CD8-positive, alpha-beta memory T cell (primary cell): ENCODE results near the gene SLIT1. TPM values are rescaled to one million over a fixed set of nuclear protein-coding genes. Genes with fewer than 3 reads are reported as not detected.
"Not testable (repeated sequence)": the region's sequence is repeated elsewhere in the genome, so short reads cannot be mapped to it uniquely, and the experiment has no call there.

Experiments used
- CTCF ChIA-PET: fragments of 350-600 bp; sonication (Branson Sonifier 250); formaldehyde crosslinking; loops from one replicate; lab custom pipeline; 2021; ENCODE audit warnings: antibody characterized with exemption; lab: Charles Lee
- POLR2A ChIA-PET: fragments of 350-600 bp; sonication (Branson Sonifier 250); formaldehyde crosslinking; loops from one replicate; lab custom pipeline; 2021; ENCODE audit warnings: antibody characterized with exemption; lab: Charles Lee
- DNase-seq, 5 donors: peaks; one replicate each; pipeline versions ENCODE4 v3.0.0 to v3.0.0-alpha.2; 2020 to 2022; ENCODE audit warnings: mixed read lengths in 1 of 5
- H3K27ac ChIP-seq: one replicate; pipeline ENCODE4 v1.7.0; 2013; ENCODE audit warnings: low read depth, mild to moderate bottlenecking, low read length, moderate library complexity
- H3K27me3 ChIP-seq: 2 replicates; pipeline ENCODE4 v1.7.0; 2013; ENCODE audit warnings: low read length, mild to moderate bottlenecking; ENCODE audit not compliant: insufficient read depth, poor library complexity, severe bottlenecking
- H3K36me3 ChIP-seq: 2 replicates; pipeline ENCODE4 v1.7.0; 2013; ENCODE audit warnings: mild to moderate bottlenecking, low read length, moderate library complexity; ENCODE audit not compliant: insufficient read depth
- H3K4me1 ChIP-seq: 2 replicates; pipeline ENCODE4 v1.7.0; 2013; ENCODE audit warnings: mild to moderate bottlenecking, low read length, moderate library complexity; ENCODE audit not compliant: insufficient read depth
- H3K4me3 ChIP-seq: 2 replicates; pipeline ENCODE4 v1.7.0; 2013; ENCODE audit warnings: mild to moderate bottlenecking, low read length
- H3K9me3 ChIP-seq: 2 replicates; pipeline ENCODE4 v1.7.0; 2013; ENCODE audit warnings: mild to moderate bottlenecking, low read length
- H3K27ac Mint-ChIP-seq, 8 donors: one replicate each; pipeline ENCODE4 v1.8.0; 2020 to 2021; ENCODE audit warnings: mixed read lengths in 8 of 8, mild to moderate bottlenecking in 6 of 8, inconsistent platforms in 3 of 8, moderate library complexity in 3 of 8
- H3K27me3 Mint-ChIP-seq, 2 donors: one replicate each; pipeline ENCODE4 v1.8.0; 2020 to 2021; ENCODE audit warnings: mixed read lengths in 2 of 2, mild to moderate bottlenecking in 1 of 2, moderate library complexity in 1 of 2
- H3K36me3 Mint-ChIP-seq, 3 donors: one replicate each; pipeline ENCODE4 v1.8.0; 2020 to 2021; ENCODE audit warnings: mixed read lengths in 3 of 3, inconsistent platforms in 1 of 3, mild to moderate bottlenecking in 1 of 3
- H3K4me1 Mint-ChIP-seq, 3 donors: one replicate each; pipeline ENCODE4 v1.8.0; 2020 to 2021; ENCODE audit warnings: mixed read lengths in 3 of 3, inconsistent platforms in 1 of 3, mild to moderate bottlenecking in 1 of 3
- H3K4me3 Mint-ChIP-seq, 7 donors: one replicate each; pipeline ENCODE4 v1.8.0; 2020 to 2021; ENCODE audit warnings: mixed read lengths in 7 of 7, mild to moderate bottlenecking in 6 of 7, moderate library complexity in 4 of 7, inconsistent platforms in 2 of 7
- H3K9me3 Mint-ChIP-seq, 5 donors: one replicate each; pipeline ENCODE4 v1.8.0; 2020 to 2022; ENCODE audit warnings: mixed read lengths in 5 of 5, mild to moderate bottlenecking in 3 of 5, moderate library complexity in 2 of 5, inconsistent platforms in 1 of 5
- polyA plus RNA-seq: library from polyadenylated mRNA; unstranded; fragments of 300-500 nt; fragmentation: Illumina TruSeq; gene quantifications from one replicate; pipeline ENCODE4 v1.2.3, GENCODE V29; 2021
- total RNA-seq, 2 experiments: library from RNA; stranded (reverse); gene quantifications; one replicate each; pipeline ENCODE4 v1.2.3, GENCODE V29; 2021

Gene SLIT1
- total and polyA plus RNA-seq, 3 experiments from 2014 or later = 0.06 to 0.20 TPM; not detected in 1

DNA sequence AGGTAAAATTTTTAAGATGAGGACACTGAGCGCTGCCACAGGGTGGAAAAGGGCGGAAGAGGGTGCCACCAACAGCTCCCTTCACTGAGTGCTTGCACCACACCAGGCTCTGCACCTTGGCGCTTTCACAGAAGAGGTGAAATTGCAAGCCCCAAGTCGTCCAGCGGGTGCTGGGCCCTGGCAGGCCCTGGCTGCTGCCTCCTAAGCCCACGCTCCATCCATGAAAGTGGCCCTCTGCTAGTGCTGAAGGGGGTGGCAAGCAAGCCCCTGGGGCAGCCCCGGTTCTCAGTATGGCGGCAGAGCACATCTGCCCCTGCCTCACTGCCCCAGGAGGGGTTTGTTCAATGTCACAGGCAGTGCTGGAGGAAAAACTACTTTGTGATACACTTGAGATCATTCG lies 95.1 kb downstream of the SLIT1 start:
- Mint-ChIP-seq H3K36me3 (no peaks in the 10 kb centered on the region), H3K9me3 (no peaks in the 10 kb centered on the region), H3K4me1 (peaks cover 14 to 15% (median 14%) of the 10 kb centered on the region in 3 donors), H3K4me3 (no peak overlapping the region), H3K27me3 (peaks cover 15 to 33% of the 10 kb centered on the region in 2 donors), H3K27ac (peak overlapping the region in 1 of 8 donors; percentile 82)
- no peak overlapping the region for H3K27ac ChIP-seq
- H3K9me3 ChIP-seq = no peaks in the 10 kb centered on the region
- no peak overlapping the region for H3K4me3 ChIP-seq
- CTCF ChIA-PET = no interaction called here
- peaks cover 9% of the 10 kb centered on the region for H3K4me1 ChIP-seq
- POLR2A ChIA-PET = no interaction called here
- H3K27me3 ChIP-seq = peaks cover 10% of the 10 kb centered on the region
- H3K36me3 ChIP-seq = no peaks in the 10 kb centered on the region
- DNase-seq = no peak

GRCh38 chr10:97090035-97090434 lies 95.7 kb downstream of the SLIT1 start:
- peaks cover 15 to 36% of the 10 kb centered on the region in 2 donors for H3K27me3 Mint-ChIP-seq
- H3K9me3 Mint-ChIP-seq = no peaks in the 10 kb centered on the region
- CTCF ChIA-PET = interaction anchor here (0.9 kb wide), 1 partner anchor 50 kb away, joined by 4 read pairs; no protein-coding TSS in a partner anchor
- no peak overlapping the region for H3K4me3 Mint-ChIP-seq
- peaks cover 3% of the 10 kb centered on the region for H3K4me1 ChIP-seq
- no peak for DNase-seq
- no peak overlapping the region for H3K27ac ChIP-seq
- no peak overlapping the region for H3K27ac Mint-ChIP-seq
- H3K27me3 ChIP-seq = peaks cover 10% of the 10 kb centered on the region
- H3K4me1 Mint-ChIP-seq = peaks cover 8 to 9% (median 8%) of the 10 kb centered on the region in 3 donors
- POLR2A ChIA-PET = no interaction called here
- no peaks in the 10 kb centered on the region for H3K36me3 Mint-ChIP-seq
- H3K9me3 ChIP-seq = no peaks in the 10 kb centered on the region
- H3K36me3 ChIP-seq = no peaks in the 10 kb centered on the region
- H3K4me3 ChIP-seq = no peak overlapping the region

- H3K27ac ChIP-seq = no peak overlapping the region
- no peaks in the 10 kb centered on the region for H3K9me3 ChIP-seq
- H3K4me3 Mint-ChIP-seq = no peak overlapping the region
- no peaks in the 10 kb centered on the region for H3K36me3 Mint-ChIP-seq
- peaks cover 17 to 37% of the 10 kb centered on the region in 2 donors for H3K27me3 Mint-ChIP-seq
- no peaks in the 10 kb centered on the region for H3K4me1 ChIP-seq
- POLR2A ChIA-PET = no interaction called here
- CTCF ChIA-PET = interaction anchor here (0.9 kb wide), 1 partner anchor 50 kb away, joined by 4 read pairs; no protein-coding TSS in a partner anchor
- DNase-seq = no peak
- no peaks in the 10 kb centered on the region for H3K9me3 Mint-ChIP-seq
- H3K27me3 ChIP-seq = peaks cover 10% of the 10 kb centered on the region
- H3K4me3 ChIP-seq = no peak overlapping the region
- H3K36me3 ChIP-seq = no peaks in the 10 kb centered on the region
- no peak overlapping the region for H3K27ac Mint-ChIP-seq
- peaks cover under 1 to 3% (median 1%) of the 10 kb centered on the region in 3 donors for H3K4me1 Mint-ChIP-seq
These were observed 96.4 kb downstream of the SLIT1 start for GRCh38 chr10:97089209-97089870.

DNA sequence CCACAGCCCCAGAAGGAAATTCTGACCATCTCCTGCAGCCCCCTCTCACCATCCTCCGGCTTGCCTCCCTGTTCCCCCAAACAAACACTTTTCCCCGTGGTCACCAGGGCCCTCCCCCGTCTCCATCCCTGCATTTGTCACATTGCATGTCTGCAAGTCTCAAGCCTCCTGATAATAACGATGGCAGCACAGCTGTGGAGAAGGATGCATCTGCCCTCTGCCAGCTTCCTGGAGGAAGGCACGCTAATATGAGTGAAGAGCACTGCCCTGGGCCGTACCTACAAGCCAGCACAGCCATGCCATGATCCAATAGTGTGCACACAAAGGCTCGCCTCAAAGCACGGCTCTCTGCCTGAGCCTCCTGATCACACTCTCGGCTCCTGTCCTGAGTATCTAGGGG lies 98.5 kb downstream of the SLIT1 start:
- POLR2A ChIA-PET = no interaction called here

DNA sequence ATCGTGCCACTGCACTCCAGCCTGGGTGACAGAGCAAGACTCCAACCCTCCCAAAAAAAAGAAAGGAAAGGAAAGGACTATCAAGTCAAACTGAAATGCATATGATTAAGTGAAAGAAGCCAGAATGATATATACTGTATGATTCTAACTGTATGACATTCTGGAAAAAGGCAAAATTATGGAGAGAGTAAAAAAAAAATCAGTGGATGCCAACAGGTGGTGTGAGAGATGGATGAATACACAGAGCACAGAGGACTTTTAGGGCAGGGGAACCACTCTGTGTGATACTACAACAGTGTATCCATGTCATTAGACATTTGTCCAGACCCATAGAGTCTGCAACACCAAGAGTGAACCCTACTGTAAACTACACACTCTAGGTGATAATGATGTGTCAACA lies 99.2 kb downstream of the SLIT1 start:
- no peaks in the 10 kb centered on the region for H3K36me3 ChIP-seq
- no peaks in the 10 kb centered on the region for H3K4me1 Mint-ChIP-seq
- H3K4me1 ChIP-seq = no peaks in the 10 kb centered on the region
- CTCF ChIA-PET = interaction anchor here (1.9 kb wide), 1 partner anchor 13 kb away, joined by 5 read pairs; no protein-coding TSS in a partner anchor
- peaks cover 21 to 51% of the 10 kb centered on the region in 2 donors for H3K27me3 Mint-ChIP-seq
- H3K27ac ChIP-seq = no peak overlapping the region
- POLR2A ChIA-PET = no interaction called here
- no peak overlapping the region for H3K27ac Mint-ChIP-seq
- no peak overlapping the region for H3K4me3 ChIP-seq
- no peak for DNase-seq
- H3K36me3 Mint-ChIP-seq = no peaks in the 10 kb centered on the region
- H3K9me3 ChIP-seq = no peaks in the 10 kb centered on the region
- H3K9me3 Mint-ChIP-seq = no peaks in the 10 kb centered on the region
- no peak overlapping the region for H3K4me3 Mint-ChIP-seq
- H3K27me3 ChIP-seq = peaks cover 10% of the 10 kb centered on the region

More for the DNA sequence above, 98.5 kb downstream of the SLIT1 start:
- Histone ChIP-seq H3K9me3 (no peaks in the 10 kb centered on the region), H3K4me3 (no peak overlapping the region), H3K27me3 (peaks cover 10% of the 10 kb centered on the region), H3K27ac (no peak overlapping the region), H3K36me3 (no peaks in the 10 kb centered on the region), H3K4me1 (no peaks in the 10 kb centered on the region)
- DNase-seq = no peak
- Mint-ChIP-seq H3K4me1 (no peaks in the 10 kb centered on the region), H3K4me3 (no peak overlapping the region), H3K9me3 (no peaks in the 10 kb centered on the region), H3K27me3 (peaks cover 17 to 45% of the 10 kb centered on the region in 2 donors), H3K27ac (no peak overlapping the region), H3K36me3 (no peaks in the 10 kb centered on the region)
- CTCF ChIA-PET = interaction anchor here (1.9 kb wide), 1 partner anchor 14 kb away, joined by 5 read pairs; no protein-coding TSS in a partner anchor

- CTCF ChIA-PET = interaction anchor here (1.2 to 4.7 kb wide), 3 partner anchors 11 to 37 kb away, joined by 3 to 28 read pairs (median 17); no protein-coding TSS in a partner anchor
- Mint-ChIP-seq H3K27me3 (peaks cover 14 to 59% of the 10 kb centered on the region in 2 donors), H3K4me1 (no peaks in the 10 kb centered on the region), H3K4me3 (no peak overlapping the region), H3K27ac (no peak overlapping the region), H3K36me3 (no peaks in the 10 kb centered on the region), H3K9me3 (no peaks in the 10 kb centered on the region)
- POLR2A ChIA-PET = no interaction called here
- Histone ChIP-seq H3K9me3 (no peaks in the 10 kb centered on the region), H3K4me3 (no peak overlapping the region), H3K27me3 (peaks cover 7% of the 10 kb centered on the region), H3K36me3 (no peaks in the 10 kb centered on the region), H3K27ac (no peak overlapping the region), H3K4me1 (no peaks in the 10 kb centered on the region)
- no peak for DNase-seq
These were observed 102.4 kb downstream of the SLIT1 start for GRCh38 chr10:97083228-97083829.

DNA sequence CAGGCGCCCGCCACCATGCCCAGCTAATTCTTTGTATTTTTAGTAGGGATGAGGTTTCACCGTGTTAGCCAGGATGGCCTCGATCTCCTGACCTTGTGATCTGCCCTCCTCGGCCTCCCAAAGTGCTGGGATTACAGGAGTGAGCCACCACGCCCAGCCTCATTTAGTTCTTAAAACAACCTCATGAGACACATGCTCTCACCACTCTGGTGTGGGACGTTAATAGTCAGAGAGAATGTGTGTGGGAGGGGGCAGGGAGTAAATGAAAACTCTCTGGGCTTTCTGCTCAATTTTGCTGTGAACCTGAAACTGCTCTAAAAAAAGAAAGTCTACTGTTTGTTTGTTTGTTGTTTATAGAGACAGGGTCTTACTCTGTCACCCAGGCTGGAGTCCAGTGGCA lies 103.2 kb downstream of the SLIT1 start:
- peaks cover 14 to 59% of the 10 kb centered on the region in 2 donors for H3K27me3 Mint-ChIP-seq
- H3K36me3 Mint-ChIP-seq, H3K27ac Mint-ChIP-seq, H3K9me3 ChIP-seq, POLR2A ChIA-PET, H3K9me3 Mint-ChIP-seq, H3K4me3 ChIP-seq, H3K4me1 Mint-ChIP-seq, H3K4me3 Mint-ChIP-seq, H3K4me1 ChIP-seq, H3K27ac ChIP-seq, H3K27me3 ChIP-seq, DNase-seq, H3K36me3 ChIP-seq: not testable (repeated sequence)
- CTCF ChIA-PET = interaction anchor here (1.5 to 4.7 kb wide), 4 partner anchors 10 to 115 kb away, joined by 7 to 28 read pairs (median 14); no protein-coding TSS in a partner anchor

DNA sequence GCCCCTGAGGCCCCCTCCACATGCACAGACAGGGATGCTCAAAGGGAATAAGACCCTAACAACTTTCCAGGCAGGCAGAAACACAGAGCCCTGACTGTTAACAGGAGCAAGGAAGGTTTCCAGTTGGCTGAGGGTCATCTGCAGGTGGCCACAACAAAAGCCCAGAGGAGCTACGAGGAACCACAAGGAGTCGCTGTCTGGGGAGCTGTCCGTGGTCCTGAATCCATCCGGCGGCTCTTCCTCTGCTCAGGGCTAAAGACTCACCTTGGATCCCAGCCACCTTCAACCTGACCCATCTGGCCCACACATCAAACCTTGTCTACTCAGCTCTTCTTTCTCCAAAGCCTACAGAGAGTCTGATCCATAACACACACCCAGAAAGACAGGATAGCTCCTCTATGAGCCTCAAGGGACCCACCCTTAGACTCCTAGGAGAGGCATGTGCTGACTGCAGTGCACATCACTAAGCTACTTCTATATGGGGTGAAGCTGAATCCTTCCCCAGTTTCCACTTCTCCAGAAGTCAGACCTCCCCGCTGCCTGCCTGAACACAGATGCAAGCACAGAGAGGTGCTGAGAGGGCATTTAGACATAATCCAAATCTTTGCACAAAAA lies 104.0 kb downstream of the SLIT1 start:
- no peak overlapping the region for H3K4me3 ChIP-seq
- H3K9me3 Mint-ChIP-seq = no peaks in the 10 kb centered on the region
- ChIA-PET POLR2A (no interaction called here), CTCF (interaction anchor here (1.1 to 4.7 kb wide), 8 partner anchors 10 to 129 kb away, joined by 3 to 28 read pairs (median 8); no protein-coding TSS in a partner anchor)
- no peaks in the 10 kb centered on the region for H3K4me1 ChIP-seq
- DNase-seq = peak; percentile 31 to 72 (median 48)
- no peaks in the 10 kb centered on the region for H3K27me3 ChIP-seq
- no peak overlapping the region for H3K4me3 Mint-ChIP-seq
- no peaks in the 10 kb centered on the region for H3K36me3 Mint-ChIP-seq
- H3K27ac Mint-ChIP-seq = peak overlapping the region in 1 of 8 donors; percentile 40
- H3K27me3 Mint-ChIP-seq = peaks cover 10 to 55% of the 10 kb centered on the region in 2 donors
- no peaks in the 10 kb centered on the region for H3K9me3 ChIP-seq
- no peaks in the 10 kb centered on the region for H3K4me1 Mint-ChIP-seq
- H3K36me3 ChIP-seq = no peaks in the 10 kb centered on the region
- no peak overlapping the region for H3K27ac ChIP-seq
